IMR-90 (cell line): Measurements from ENCODE around the gene TMEM120A. TPM values are rescaled to one million over a fixed set of nuclear protein-coding genes. Genes with fewer than 3 reads are reported as not detected.

Experiments
- ATAC-seq: fragments of 200-7000 bp; cut with Tn5 transposase; 2 replicates; pipeline ENCODE4 v1.9.1; 2020; ENCODE audit warnings: low read depth, mild to moderate bottlenecking, moderate library complexity
- BruUV-seq: library from RNA; stranded (reverse); fragments of 400-500 nt; replicated peaks from 2 replicates; lab custom pipeline; 2021; lab: Mats Ljungman, UMichigan
- CTCF ChIA-PET: fragments of 300-600 bp; formaldehyde crosslinking; extraction: SDS; loops from one replicate; lab custom pipeline; 2021; ENCODE audit warnings: antibody characterized with exemption; lab: Yijun Ruan, JAX
- POLR2A ChIA-PET: fragments of 300-600 bp; sonication (Branson Sonifier 250); formaldehyde crosslinking; loops from one replicate; lab custom pipeline; 2022; ENCODE audit warnings: antibody characterized with exemption; ENCODE audit not compliant: unreplicated experiment; lab: Charles Lee
- DNase-seq: peaks from one replicate; pipeline ENCODE4 v3.0.0; 2013
- H2AFZ ChIP-seq: replicated peaks from 2 replicates; pipeline ENCODE3; 2013; ENCODE audit warnings: low read length, mild to moderate bottlenecking; ENCODE audit not compliant: poor library complexity
- H2AK5ac ChIP-seq: 2 replicates; pipeline ENCODE4 v1.6.1; 2013; ENCODE audit warnings: low read depth, low read length, inconsistent platforms
- H2AK9ac ChIP-seq: replicated peaks from 2 replicates; pipeline ENCODE3; 2013; ENCODE audit warnings: mild to moderate bottlenecking, low read depth, low read length, moderate library complexity; ENCODE audit not compliant: poor library complexity
- H2BK120ac ChIP-seq: 2 replicates; pipeline ENCODE4 v1.6.1; 2013; ENCODE audit warnings: low read depth, low read length, inconsistent platforms
- H2BK15ac ChIP-seq: 3 replicates; pipeline ENCODE4 v1.6.1; 2013; ENCODE audit warnings: low read depth, low read length, inconsistent platforms
- H2BK20ac ChIP-seq: 2 replicates; pipeline ENCODE4 v1.6.1; 2013; ENCODE audit warnings: low read depth, mild to moderate bottlenecking, inconsistent platforms, low read length, moderate library complexity
- H2BK5ac ChIP-seq: 2 replicates; pipeline ENCODE4 v1.6.1; 2013; ENCODE audit warnings: mild to moderate bottlenecking, low read depth, low read length, inconsistent platforms; ENCODE audit not compliant: poor library complexity, severe bottlenecking
- H3K14ac ChIP-seq: replicated peaks from 2 replicates; pipeline ENCODE4 v1.6.1; 2013; ENCODE audit warnings: low read depth, low read length, inconsistent platforms
- H3K18ac ChIP-seq: 2 replicates; pipeline ENCODE4 v1.6.1; 2013; ENCODE audit warnings: low read depth, low read length, control low read depth
- H3K23ac ChIP-seq: 2 replicates; pipeline ENCODE4 v1.6.1; 2013; ENCODE audit warnings: low read depth, low read length, inconsistent platforms
- H3K27ac ChIP-seq: 2 replicates; pipeline ENCODE4 v1.5.1; 2013; ENCODE audit warnings: mild to moderate bottlenecking, control low read depth, low read length; ENCODE audit not compliant: insufficient read depth
- H3K27me3 ChIP-seq: 2 replicates; pipeline ENCODE4 v1.6.1; 2013; ENCODE audit warnings: low read length; ENCODE audit not compliant: control insufficient read depth, insufficient read depth
- H3K36me3 ChIP-seq: 2 replicates; pipeline ENCODE4 v1.6.1; 2013; ENCODE audit warnings: low read length, mixed read lengths; ENCODE audit not compliant: control insufficient read depth, insufficient read depth
- H3K4ac ChIP-seq: 2 replicates; pipeline ENCODE4 v1.6.1; 2013; ENCODE audit warnings: low read depth, low read length, inconsistent platforms
- H3K4me1 ChIP-seq: 2 replicates; pipeline ENCODE4 v1.6.1; 2013; ENCODE audit warnings: low read length, mixed read lengths; ENCODE audit not compliant: control insufficient read depth, insufficient read depth
- H3K4me2 ChIP-seq: 2 replicates; pipeline ENCODE4 v1.6.1; 2013; ENCODE audit warnings: low read depth, mild to moderate bottlenecking, control low read depth, low read length, moderate library complexity
- H3K4me3 ChIP-seq: 2 replicates; pipeline ENCODE4 v1.5.1; 2013; ENCODE audit warnings: low read depth, mild to moderate bottlenecking, control low read depth, low read length, moderate library complexity; ENCODE audit not compliant: insufficient read depth
- H3K56ac ChIP-seq: 2 replicates; pipeline ENCODE4 v1.6.1; 2013; ENCODE audit warnings: low read length, inconsistent platforms; ENCODE audit not compliant: insufficient read depth; ENCODE audit errors: extremely low read depth
- H3K79me1 ChIP-seq, 2 experiments: 2 replicates each; pipeline ENCODE4 v1.6.1; 2013; ENCODE audit warnings: low read length in 2 of 2, inconsistent platforms in 1 of 2, low read depth in 1 of 2
- H3K9ac ChIP-seq: 2 replicates; pipeline ENCODE4 v1.6.1; 2013; ENCODE audit warnings: low read depth, low read length, control low read depth
- H3K9me1 ChIP-seq: 2 replicates; pipeline ENCODE4 v1.6.1; 2013; ENCODE audit warnings: low read length, inconsistent platforms; ENCODE audit not compliant: insufficient read depth
- H3K9me3 ChIP-seq: 2 replicates; pipeline ENCODE4 v1.6.1; 2013; ENCODE audit warnings: low read length; ENCODE audit not compliant: control insufficient read depth, insufficient read depth
- H4K20me1 ChIP-seq: 2 replicates; pipeline ENCODE4 v1.6.1; 2013; ENCODE audit warnings: low read length, inconsistent platforms; ENCODE audit not compliant: insufficient read depth
- H4K5ac ChIP-seq: 2 replicates; pipeline ENCODE4 v1.6.1; 2013; ENCODE audit warnings: mild to moderate bottlenecking, low read depth, low read length, control low read depth
- H4K8ac ChIP-seq, 2 experiments: 2 replicates each; pipeline ENCODE4 v1.6.1; 2013; ENCODE audit warnings: low read depth in 2 of 2, low read length in 2 of 2, control low read depth in 1 of 2, inconsistent platforms in 1 of 2
- H4K91ac ChIP-seq: 2 replicates; pipeline ENCODE4 v1.6.1; 2013; ENCODE audit warnings: low read depth, low read length, inconsistent platforms; ENCODE audit not compliant: insufficient read depth
- BHLHE40 ChIP-seq: fragments of 150-350 bp; IDR thresholded peaks from 2 replicates; pipeline ENCODE4 v1.6.1; 2016; ENCODE audit warnings: mild to moderate bottlenecking, low read depth, low read length
- CEBPB ChIP-seq: IDR thresholded peaks from 2 replicates; pipeline ENCODE4 v1.6.1; 2012; ENCODE audit warnings: low read depth, low read length, improper control_type of control experiment
- CHD1 ChIP-seq: IDR thresholded peaks from 2 replicates; pipeline ENCODE4 v1.6.1; 2012; ENCODE audit warnings: low read depth, low read length, improper control_type of control experiment
- MAFK ChIP-seq: IDR thresholded peaks from 2 replicates; pipeline ENCODE4 v1.6.1; 2012; ENCODE audit warnings: low read depth, low read length, improper control_type of control experiment
- MXI1 ChIP-seq: IDR thresholded peaks from 2 replicates; pipeline ENCODE4 v1.6.1; 2012; ENCODE audit warnings: low read depth, mild to moderate bottlenecking, low read length, moderate library complexity, borderline replicate concordance
- NFE2L2 ChIP-seq: fragments of 150-350 bp; IDR thresholded peaks from 2 replicates; pipeline ENCODE4 v1.6.1; 2016; ENCODE audit warnings: low read depth, mild to moderate bottlenecking, low read length
- RAD21 ChIP-seq: IDR thresholded peaks from 2 replicates; pipeline ENCODE4 v1.6.1; 2012; ENCODE audit warnings: low read length, improper control_type of control experiment
- SMC3 ChIP-seq: fragments of 150-350 bp; IDR thresholded peaks from 2 replicates; pipeline ENCODE4 v1.6.1; 2016; ENCODE audit warnings: low read depth, mild to moderate bottlenecking, antibody characterized with exemption, low read length, moderate library complexity
- WGBS, 2 experiments: methylation state at CpG; one replicate each; pipeline versions ENCODE4 v1.1.5 to v1.1.7; 2013; ENCODE audit warnings: missing lambda C conversion rate in 2 of 2; ENCODE audit not compliant: insufficient read length in 1 of 2; ENCODE audit errors: extremely low coverage in 2 of 2; 5-methylcytosine and 5-hydroxymethylcytosine counted together
- dilution Hi-C: fragments of 300-500 bp; cut with HindIII; formaldehyde crosslinking; loops from one replicate; pipeline ENCODE4 v1.14.3; 2018; ENCODE audit warnings: low sequenced_read_pairs; ENCODE audit not compliant: unreplicated experiment
- in situ Hi-C: fragments of 300-500 bp; cut with MboI; formaldehyde crosslinking; loops from 3 replicates; pipeline ENCODE4 v1.14.3; 2019; ENCODE audit warnings: low sequenced_read_pairs, inconsistent platforms, mixed read lengths
- intact Hi-C: fragments of 100-400 bp; cut with micrococcal nuclease; formaldehyde crosslinking; loops from 2 replicates; pipeline ENCODE4 v1.10.0; 2022
- polyA plus RNA-seq, 3 experiments: library from polyadenylated mRNA; depleted of rRNA; stranded (reverse); fragments of >200 nt; gene quantifications; 2 replicates each; pipeline ENCODE4 v1.2.3, GENCODE V29; 2012; ENCODE audit warnings: low replicate concordance in 1 of 3
- total RNA-seq: library from RNA; depleted of rRNA; stranded (reverse); fragments of >200 nt; gene quantifications from 2 replicates; pipeline ENCODE4 v1.2.3, GENCODE V29; 2012
- TF ChIP-seq, protein P1 (sequence below): conservative IDR thresholded peaks from 2 replicates; pipeline ENCODE4 v1.5.1; 2012; ENCODE audit warnings: mild to moderate bottlenecking, low read depth, low read length, improper control_type of control experiment
- TF ChIP-seq, protein P2 (sequence below): fragments of 150-350 bp; IDR thresholded peaks from 2 replicates; pipeline ENCODE4 v1.6.1; 2017; ENCODE audit warnings: mild to moderate bottlenecking, antibody characterized with exemption, low read length, low read depth

The TMEM120A gene
- total and polyA plus RNA-seq, 2 of the 4 experiments (the other 2 are of a cell fraction): 32.1 to 39.3 TPM

DNA sequence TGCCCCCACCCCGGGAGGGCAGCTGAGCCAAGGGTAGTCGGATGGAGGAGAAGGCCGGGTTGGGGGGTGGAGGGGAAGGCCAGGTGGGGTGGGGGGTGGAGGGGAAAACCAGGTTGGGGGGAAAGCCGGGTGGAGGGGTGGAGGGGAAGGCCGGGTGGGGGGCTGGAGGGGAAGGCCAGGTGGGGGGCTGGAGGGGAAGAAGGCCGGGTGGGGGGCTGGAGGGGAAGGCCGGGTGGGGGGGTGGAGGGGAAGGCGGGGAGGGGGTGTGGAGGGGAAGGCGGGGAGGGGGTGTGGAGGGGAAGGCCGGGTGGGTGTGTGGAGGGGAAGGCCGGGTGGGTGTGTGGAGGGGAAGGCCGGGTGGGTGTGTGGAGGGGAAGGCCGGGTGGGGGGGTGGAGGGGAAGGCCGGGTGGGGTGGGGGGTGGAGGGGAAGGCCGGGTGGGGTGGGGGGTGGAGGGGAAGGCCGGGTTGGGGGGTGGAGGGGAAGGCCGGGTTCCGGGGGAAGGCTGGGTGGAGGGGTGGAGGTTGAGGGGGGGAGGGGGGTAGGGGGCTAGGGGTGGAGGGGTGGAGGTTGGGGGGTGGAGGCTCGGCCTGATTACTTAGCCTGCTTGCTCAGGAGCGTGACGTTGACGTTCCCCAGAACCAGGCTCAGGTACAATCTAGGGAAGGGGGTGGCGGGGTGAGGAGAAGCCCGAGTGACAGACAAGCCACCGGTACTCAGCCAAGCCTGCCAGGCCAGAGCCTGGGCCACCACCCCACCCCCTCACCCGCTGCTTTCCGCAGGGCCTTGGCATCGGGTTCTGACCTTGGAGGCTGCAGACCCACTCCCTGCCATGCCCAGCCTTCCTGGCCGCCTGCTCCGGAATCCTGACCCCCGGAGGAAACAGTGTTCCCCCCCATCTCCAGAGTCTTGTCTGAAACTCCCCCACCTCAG is 5.6 kb downstream of the TMEM120A start:
- Histone ChIP-seq H3K14ac (no peak overlapping the region), H2BK20ac (no peak overlapping the region), H3K4ac (no peak overlapping the region), H2BK15ac (no peak overlapping the region), H2BK120ac (no peak overlapping the region), H3K9me1 (peaks cover 6% of the 10 kb centered on the region; the same call in 1 of the 2 replicates), H3K4me3 (no peak overlapping the region), H3K9me3 (no peaks in the 10 kb centered on the region), H3K18ac (no peak overlapping the region), H2AK9ac (no peak overlapping the region), H3K9ac (no peak overlapping the region), H3K27ac (no peak overlapping the region), H4K20me1 (peaks cover 4% of the 10 kb centered on the region), H3K56ac (no peak overlapping the region), H4K8ac (no peak overlapping the region), H3K36me3 (peaks cover 40% of the 10 kb centered on the region), H4K91ac (no peak overlapping the region), H2BK5ac (no peak overlapping the region), H2AK5ac (no peak overlapping the region), H3K27me3 (no peaks in the 10 kb centered on the region), H3K79me1 (peaks cover 4 to 18% of the 10 kb centered on the region in 2 experiments; a peak in 3 of 4 replicates), H2AFZ (no peak overlapping the region), H3K4me1 (peaks cover 8% of the 10 kb centered on the region), H4K5ac (no peak overlapping the region), H3K4me2 (no peak overlapping the region), H3K23ac (no peak overlapping the region)
- intact Hi-C loops (no loop called here), dilution Hi-C loops (no loop called here), in situ Hi-C loops (no loop called here)
- ChIA-PET POLR2A (no interaction called here), CTCF (no interaction called here)
- DNase-seq: no peak
- BruUV-seq: no TSS peak
- no peak for ATAC-seq
- TF ChIP-seq CEBPB (no peak), MAFK (no peak), MXI1 (no peak), BHLHE40 (no peak), NFE2L2 (no peak), RAD21 (no peak), SMC3 (no peak), CHD1 (no peak)
- TF ChIP-seq, protein P1, sequence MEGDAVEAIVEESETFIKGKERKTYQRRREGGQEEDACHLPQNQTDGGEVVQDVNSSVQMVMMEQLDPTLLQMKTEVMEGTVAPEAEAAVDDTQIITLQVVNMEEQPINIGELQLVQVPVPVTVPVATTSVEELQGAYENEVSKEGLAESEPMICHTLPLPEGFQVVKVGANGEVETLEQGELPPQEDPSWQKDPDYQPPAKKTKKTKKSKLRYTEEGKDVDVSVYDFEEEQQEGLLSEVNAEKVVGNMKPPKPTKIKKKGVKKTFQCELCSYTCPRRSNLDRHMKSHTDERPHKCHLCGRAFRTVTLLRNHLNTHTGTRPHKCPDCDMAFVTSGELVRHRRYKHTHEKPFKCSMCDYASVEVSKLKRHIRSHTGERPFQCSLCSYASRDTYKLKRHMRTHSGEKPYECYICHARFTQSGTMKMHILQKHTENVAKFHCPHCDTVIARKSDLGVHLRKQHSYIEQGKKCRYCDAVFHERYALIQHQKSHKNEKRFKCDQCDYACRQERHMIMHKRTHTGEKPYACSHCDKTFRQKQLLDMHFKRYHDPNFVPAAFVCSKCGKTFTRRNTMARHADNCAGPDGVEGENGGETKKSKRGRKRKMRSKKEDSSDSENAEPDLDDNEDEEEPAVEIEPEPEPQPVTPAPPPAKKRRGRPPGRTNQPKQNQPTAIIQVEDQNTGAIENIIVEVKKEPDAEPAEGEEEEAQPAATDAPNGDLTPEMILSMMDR: no peak
- TF ChIP-seq, protein P2, sequence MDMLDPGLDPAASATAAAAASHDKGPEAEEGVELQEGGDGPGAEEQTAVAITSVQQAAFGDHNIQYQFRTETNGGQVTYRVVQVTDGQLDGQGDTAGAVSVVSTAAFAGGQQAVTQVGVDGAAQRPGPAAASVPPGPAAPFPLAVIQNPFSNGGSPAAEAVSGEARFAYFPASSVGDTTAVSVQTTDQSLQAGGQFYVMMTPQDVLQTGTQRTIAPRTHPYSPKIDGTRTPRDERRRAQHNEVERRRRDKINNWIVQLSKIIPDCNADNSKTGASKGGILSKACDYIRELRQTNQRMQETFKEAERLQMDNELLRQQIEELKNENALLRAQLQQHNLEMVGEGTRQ: no peak
- 61% methylated on average over 3 of the region's 31 CpGs; no CpG with 5 or more reads in 1 of the 2 experiments for WGBS, 2 experiments
